ENCODE results near the gene TUBB1. TPM values are rescaled to one million over a fixed set of nuclear protein-coding genes. Genes with fewer than 3 reads are reported as not detected.
"Not testable (repeated sequence)": the region's sequence is repeated elsewhere in the genome, so short reads cannot be mapped to it uniquely, and the experiment has no call there.

The TUBB1 gene
- total RNA-seq, 1 donor from 2014 or later, result not detected

DNA sequence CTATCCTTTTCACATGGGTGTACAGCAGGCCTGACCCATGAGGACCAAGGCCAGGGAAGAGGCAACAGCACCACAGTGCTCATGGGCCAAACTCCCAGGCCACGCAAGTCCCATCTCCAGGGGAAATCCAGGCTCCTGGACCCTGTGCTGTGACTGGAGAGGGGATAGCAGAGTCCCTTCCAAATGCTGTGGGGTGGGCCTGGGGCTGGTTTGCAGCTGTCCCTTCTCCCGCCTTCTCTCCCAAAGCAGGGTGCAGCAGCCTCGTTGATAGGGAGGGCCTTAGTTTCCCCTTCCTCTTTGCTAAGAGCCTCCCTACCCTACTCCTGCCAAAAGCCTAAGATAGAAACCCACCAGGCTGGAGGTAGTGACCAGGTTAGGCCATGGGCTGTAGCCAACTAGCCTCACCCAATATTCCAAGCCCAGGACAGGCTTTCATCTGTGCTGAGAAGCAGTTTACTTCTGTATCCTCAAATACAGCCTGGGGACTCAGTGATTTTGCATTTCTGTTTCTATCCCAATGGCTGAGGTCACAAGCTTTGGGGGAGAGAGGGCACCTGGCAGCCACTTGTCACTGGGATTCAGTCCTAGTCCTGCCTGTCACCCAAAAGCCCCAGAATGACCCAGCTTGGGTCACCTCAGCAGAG lies 13.6 kb upstream of the TUBB1 start:
- no peak for DNase-seq (ENCODE audit: low spot score)

DNA sequence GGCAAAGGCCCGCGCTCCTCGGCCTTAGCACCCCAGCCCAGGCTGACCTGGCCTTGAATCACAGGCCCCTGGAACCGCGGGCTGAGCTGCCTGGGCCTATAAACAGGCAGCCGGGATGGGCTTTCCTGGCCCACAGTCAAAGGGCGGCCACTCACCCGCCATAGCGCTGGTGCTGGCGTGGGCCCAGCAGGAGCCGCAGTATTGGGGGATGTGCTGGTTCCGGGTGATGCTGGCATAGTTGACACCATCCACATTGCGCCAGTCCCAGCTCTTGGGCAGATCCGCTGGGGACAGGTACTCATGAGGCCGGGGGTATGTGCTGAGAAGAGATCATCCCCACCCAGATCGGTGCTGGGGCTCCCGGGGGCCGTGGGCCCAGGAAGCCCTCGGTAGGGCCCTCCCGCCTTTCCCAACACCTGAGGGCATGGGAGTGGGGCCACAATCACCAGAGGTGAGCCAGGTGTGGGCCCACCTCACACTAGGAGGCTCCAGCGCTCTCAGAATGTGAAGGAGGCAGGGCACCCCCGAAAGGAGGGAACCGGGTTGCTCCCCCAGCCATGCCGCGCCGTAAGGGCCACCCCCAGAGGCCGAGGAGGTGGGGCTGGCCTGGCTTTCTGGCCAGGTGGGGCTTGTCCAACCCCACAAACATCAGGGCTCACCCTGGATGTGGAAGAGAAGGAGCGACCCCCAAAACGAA lies 12.9 kb upstream of the TUBB1 start:
- no peak for DNase-seq (ENCODE audit: low spot score)

DNA sequence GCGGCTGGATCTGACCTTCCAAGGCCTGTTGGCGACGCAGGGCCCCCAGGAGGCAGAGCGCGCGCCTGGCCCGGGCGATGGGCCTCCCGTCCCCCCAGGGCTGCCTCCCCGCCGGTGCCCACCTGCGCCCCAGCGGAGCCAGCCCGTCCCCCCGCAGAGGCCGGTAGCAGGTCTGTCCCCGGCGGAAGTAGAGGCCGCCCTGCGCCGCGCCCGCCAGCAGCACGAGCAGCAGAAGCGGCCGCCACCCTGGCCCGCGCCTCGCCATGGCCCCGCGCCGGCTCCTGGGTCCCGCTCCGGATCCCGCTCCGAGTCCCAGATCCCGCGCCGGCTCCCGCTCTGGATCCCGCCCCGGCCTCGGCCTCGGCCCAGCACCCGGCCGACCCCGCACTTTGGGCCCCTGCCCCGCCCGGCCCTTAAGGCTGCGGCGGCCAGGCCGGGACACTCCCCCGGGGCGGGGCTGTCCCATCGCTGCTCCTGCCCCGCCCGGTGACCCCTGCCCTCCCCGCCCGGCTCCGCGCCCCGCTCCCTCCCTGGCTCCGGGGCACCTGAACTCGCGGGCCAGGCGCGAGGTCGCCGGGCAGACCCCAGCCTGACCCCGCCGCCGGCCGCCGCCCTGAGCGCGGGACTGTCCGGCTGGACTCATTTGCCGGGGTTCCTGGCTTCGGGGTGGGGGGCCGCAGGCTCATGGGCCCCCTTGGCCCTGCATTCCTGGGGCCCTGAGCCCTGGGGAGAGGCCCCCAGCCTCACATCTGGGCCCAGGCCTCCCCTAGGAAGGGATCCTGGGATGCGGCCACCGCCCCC lies 12.2 kb upstream of the TUBB1 start, which contains the start of gene CTSZ:
Gene CTSZ (minus strand): TSS at position 391 of the 801 bp plus-strand sequence. CDS start 126 bp downstream, at position 265.
- no peak for DNase-seq (ENCODE audit: low spot score)

DNA sequence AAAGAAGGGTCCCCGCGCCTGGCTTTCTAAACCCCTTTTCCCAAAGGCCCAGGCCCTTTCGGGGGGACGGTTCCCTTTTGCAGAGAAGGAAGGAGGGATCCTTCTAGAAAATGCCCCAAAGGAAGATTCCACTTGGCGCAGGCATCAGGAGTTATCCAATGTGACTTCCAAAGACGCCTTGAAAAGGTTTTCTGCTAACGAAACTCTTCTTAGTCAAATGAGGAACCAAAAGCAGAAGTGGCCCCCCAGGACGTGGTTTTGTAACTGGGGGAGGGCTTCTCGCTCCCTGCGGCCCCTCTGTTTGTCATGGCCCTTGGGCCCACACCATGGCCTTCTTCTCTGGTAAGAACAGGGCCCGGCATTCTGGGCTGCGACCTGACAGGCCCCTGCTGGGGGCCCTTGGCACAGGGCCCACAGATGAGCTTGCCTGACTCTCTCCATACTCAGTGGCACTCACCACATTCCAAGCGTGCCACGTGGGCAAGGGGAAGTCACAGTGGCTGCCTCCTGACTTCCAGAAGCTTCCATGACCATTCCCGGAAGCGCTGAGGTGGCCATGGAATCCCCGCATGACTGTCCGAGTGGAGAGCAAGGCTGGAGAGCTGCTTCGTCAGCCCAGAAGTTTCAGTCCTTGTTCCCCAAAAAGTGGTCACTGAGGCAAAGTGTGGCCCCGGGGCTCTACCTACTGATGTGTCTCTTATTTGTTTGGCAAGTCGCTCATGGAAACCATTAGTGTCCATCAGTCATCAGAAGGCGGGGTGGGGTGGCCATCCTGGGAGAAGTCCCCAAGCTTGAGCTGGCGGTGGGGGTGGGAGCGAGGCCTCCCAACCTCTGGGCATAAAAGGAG lies 11.3 kb upstream of the TUBB1 start:
- no peak for DNase-seq (ENCODE audit: low spot score)

DNA sequence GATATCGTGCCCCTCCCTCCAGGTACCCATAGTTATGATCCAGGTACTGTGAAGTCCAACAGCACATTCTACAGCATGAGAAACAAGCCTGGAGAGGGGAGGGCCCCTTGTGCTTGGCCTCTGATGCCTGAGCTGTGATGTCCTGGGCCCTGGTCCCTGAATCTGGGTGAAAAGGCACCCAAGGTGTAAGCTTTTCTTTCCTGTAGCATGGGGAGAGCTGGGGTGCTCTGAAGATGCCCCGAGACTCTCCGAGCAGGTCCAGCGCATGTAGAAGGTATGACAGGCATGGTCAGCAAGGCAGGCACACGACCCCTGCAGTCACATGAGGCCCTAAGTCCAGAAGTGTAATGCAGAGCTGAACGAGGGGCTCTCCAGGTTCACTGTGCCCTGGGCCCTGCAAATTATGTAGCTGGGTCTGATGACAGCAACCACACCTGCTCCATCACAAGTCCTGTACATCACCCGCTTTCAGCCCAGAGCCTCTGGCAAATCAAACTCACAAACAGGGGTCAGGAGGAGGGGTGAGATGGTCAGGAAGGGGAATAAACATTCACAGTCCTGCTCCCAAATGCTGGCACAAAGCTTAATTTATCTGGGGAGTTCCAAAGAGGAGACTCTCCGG lies 10.4 kb upstream of the TUBB1 start:
- peak; percentile 33 for DNase-seq (ENCODE audit: low spot score)

DNA sequence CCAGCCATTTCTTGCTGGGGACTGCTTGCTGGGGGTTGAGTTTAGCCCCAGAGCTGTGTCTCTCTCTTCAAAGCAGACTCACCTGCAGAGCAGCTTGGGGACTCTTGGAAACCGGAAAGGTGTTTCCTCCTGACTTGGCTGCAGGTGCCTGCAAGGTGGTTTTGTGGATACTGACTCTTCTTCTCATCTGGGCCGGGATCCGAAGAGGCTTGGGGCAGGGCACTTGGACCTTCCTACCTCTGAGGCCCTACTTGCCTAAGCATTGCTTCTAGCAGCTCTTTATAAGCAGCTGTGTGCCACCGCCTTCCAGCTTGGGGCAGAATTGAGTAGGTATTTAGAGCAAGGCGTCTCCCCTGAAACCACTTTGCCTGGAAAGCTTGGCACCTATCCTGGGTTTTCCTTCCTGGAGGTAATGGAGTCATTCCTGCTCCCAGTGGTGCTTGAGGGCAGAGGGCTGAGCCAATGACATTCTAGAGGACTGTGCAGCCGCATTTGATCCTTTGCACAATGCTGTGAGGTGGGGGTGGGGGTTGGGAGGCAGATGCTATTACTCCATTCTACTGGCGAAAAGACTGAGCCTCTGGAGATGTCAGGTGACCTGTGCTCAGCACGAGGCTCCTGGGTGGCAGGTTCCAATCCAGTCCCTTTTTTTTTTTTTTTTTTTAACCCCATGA lies 8.8 kb upstream of the TUBB1 start:
- DNase-seq (ENCODE audit: low spot score), result peak; percentile 38

DNA sequence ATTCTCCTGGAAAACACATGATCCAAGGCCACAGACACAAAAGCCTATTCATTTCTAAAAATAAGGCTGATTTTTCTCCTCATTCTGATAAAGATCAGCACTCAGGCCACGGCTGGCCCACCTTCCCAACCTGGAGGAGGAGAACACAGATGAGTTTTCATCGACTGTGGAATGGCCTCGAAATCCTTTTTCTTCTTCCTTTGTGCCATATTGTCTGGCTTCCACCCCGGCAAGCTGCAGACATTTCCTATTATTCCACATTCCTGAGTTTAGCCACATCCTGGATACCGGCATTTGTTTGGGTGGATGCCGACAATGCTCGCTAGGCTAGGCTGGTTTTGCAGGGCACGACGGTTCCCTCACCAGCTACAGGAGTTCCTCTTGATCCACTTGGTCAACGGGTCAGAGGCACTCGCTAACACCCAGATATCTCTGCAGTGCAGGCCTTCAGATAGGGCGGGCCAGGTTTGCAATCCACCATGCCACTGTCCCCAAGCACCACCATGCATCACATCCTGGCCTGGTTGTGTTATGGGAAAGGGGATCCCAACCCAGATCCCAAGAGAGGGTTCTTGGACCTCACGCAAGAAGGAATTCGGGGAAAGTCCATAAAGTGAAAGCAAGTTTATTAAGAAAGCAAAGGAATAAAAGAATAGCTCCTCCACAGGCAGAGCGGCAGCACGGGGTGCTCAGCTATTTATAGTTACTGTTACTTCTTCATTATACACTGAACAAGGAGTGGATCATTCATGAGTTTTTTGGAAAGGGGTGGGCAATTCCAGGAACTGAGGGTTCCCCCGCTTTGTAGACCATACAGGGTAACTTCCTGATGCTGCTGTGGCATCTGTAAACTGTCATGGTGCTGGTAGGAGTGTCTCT lies 8.0 kb upstream of the TUBB1 start:
- DNase-seq (ENCODE audit: low spot score), result peak; percentile 62

DNA sequence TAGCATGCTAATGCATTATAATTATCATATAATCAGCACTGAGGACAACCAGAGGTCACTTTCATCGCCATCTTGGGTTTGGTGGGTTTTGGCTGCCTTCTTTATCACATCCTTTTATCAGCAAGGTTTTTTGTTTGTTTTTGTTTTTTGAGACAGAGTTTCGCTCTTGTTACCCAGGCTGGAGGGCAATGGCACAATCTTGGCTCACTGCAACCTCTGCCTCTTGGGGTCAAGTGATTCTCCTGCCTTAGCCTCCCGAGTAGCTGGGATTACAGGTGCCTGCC lies 7.4 kb upstream of the TUBB1 start:
- DNase-seq (ENCODE audit: low spot score), result not testable (repeated sequence)

DNA sequence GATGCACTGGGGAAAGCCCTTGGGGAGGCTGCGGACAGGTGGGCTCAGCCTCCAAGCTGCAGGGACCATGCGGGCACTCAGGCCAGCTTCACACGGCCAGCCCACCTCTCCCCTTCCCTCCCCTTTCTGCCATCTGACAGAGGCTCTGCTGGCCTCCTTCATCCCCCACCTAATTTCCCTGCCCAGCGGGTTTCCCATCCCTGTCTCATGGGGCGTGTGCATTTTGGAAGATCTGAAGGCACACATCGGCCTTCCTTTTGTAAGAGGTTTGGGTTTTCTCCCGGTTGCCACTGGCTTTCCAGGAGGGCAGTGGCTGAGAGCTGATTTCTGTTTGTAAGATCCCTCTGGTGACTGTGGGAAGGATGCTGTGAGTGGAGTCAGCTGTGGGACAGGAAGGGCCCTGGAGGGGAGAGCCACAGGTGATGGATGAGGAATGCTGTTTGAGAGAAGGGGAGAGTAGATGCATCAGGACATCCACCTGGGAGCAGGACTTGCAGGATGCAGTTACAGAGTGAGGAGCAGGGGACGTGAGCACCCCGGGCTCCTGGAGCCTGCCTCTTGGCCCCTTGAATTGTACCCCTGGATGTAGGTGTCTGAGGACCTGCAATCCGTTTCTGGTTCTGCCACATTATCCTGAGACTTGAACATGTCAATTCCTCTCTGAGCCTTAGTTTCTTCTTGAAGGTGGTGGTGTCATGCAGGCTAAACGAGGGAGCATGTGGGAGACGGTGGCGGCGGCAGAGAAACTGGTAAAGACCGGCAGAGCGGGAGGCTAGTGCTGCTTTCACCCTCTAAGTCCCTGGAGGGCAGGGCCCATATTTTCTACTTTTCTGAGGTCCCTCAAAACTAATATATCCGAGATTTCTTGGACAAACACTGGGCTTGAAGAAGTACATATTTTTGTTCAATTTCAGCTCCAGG lies 5.9 kb upstream of the TUBB1 start:
- peak; percentile 38 for DNase-seq (ENCODE audit: low spot score)

DNA sequence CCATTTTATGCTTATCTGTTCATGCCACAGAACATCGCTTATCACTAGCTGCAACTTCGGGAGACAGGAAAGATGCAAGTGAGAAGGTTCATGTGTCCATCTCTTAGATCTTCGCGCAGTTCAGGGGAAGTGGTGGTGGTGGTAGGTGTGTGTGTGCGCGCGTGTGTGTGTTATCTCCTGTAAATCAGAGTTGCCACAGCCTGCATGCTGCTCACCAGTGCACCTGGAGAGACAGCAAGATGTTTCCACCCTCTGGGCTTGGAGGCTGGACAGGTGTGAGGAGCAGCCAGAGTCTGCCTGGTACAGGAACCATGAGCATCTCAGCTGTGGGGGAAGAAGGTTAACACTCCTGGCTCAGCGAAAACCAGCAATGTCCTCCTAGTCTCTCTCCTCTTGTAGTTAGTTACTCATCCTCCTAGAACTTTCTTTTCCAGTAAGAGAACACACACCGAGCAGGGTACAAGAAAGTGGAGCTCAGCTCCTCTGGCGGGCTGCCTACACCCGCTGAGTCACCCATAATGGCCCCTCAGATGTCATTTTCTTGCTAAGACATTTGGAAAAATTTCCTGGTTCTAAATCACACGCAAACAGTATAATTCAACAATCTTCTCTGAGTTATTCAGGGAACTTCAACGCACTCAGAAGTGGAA lies 5.1 kb upstream of the TUBB1 start:
- DNase-seq (ENCODE audit: low spot score), result peak; percentile 43

DNA sequence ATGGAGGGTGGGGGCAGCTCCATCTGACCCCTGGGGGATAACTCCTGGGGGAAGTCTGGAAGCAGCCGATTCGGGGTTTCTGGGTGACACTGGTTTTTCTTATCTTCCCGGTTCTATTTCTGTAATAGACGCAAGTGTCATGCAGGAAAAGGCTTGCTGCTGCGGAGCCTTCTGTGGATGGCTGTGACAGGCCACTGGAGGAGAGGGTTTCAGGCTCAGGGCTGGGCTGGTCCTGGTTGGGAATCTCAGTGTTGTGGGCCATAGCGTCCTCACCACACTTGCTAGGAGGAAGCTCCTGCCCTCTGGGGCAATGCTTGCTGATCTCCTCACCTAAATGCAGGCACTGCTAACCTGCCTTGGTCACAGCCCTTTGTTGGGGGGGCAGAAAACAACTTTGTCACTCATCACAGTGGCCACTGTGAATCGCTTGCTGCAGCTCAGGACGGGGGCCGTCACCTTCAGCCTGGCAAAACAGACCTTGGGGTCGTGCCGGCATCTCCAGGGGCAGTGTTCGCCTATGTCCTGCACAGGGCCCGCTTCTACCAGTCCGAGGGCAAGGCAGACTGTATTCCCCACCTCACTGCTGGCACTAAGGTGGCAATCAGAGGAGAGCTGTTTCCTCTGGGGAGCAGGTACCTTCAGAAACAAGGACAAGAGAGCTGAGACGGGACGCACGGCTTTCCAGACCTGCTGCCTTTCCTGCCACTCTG lies 4.4 kb upstream of the TUBB1 start:
- DNase-seq (ENCODE audit: low spot score), result peak; percentile 38

DNA sequence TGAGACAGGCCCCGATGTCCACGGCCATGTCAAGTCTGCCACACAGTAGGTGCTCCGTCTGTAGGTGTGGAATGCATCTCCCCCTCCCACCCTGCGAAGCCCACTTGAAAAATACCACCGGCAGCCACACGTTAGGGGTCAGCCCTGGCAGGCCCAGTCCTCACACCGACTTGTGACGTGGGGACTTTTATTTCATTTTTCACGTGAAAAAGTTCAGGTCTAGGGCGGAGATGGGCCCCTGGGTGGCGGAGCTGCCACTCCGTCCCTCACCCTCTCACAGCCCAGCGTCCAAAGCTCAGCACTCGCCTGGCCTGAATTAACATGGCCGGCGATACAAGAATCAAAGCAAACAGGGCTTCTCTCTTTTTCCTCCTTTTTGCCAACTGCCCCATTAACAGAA lies 3.8 kb upstream of the TUBB1 start:
- DNase-seq (ENCODE audit: low spot score), result peak; percentile 34

DNA sequence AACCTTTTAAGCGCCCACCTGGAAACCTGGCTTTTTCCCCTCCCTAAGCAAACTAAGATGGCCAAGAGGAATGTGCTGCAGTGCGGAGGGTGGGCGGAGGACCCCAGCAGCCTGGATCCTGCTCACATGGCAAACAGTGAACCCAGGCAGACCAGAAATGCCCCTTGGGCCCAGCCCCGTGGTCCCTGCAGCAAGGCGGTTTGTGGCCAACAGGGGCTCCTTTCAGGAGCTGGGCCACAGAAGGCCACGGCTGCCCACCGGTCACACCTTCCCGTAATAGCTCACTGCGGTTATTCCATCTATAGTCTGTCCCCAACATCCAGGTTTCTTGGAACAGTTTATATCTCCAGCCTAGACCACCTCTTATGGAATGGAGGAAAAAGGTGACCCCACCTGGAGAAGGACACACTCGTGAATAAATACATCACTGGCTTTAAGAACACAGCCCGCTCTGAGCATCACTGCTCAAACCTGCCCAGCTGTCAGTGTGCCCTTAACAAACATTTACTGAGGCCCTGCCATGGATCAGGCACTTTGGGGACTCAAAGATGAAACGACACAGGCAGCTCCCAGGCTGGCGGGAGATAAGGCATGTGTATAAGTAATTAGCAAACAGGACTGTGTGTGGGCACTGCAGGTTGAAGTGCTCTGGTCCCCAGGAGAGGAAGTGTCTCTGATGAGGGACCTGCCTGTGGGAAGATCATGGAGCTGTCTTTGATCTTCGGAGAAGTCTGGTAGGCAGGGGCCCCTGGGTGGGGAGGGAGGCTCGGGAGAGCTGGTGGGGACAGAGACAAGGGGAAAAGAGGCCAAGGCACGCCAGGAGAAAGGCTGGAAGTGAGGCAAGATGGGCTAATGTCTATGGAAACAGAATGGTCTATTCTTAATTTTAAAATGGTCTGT lies 3.2 kb upstream of the TUBB1 start:
- DNase-seq (ENCODE audit: low spot score), result peak; percentile 33

DNA sequence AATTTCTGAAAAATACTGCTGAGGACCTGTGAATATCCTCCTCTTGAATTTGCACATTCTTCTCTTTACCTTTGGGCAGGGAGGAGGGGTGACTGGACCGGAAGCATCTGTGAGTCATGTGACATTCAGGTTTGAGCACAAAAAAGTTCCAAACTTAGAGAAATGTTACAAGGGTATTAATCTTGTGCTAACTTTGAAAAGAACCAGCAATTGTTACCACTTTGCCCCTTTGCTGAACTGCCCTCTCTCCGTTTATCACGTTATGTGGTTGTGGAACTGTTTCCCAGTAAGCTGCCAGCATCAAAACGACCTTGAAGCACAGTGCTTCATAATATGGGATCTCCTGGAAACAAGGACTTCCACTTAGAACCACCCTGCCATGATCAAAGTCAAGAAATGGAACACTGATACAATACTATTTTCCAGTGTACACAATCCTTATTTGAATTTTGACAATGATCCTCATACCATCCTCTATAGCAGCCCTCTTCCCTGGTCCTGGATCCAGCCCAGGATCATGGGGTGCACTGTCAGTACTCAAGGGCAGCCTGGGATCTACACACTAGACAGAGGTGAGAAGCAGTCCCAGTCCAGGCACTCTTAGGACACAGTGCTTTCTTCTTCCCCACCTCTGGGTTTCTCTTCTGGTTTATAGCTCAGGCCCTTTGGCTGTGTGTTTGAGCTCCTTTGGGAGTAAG lies 2.3 kb upstream of the TUBB1 start:
- DNase-seq (ENCODE audit: low spot score), result peak; percentile 39

DNA sequence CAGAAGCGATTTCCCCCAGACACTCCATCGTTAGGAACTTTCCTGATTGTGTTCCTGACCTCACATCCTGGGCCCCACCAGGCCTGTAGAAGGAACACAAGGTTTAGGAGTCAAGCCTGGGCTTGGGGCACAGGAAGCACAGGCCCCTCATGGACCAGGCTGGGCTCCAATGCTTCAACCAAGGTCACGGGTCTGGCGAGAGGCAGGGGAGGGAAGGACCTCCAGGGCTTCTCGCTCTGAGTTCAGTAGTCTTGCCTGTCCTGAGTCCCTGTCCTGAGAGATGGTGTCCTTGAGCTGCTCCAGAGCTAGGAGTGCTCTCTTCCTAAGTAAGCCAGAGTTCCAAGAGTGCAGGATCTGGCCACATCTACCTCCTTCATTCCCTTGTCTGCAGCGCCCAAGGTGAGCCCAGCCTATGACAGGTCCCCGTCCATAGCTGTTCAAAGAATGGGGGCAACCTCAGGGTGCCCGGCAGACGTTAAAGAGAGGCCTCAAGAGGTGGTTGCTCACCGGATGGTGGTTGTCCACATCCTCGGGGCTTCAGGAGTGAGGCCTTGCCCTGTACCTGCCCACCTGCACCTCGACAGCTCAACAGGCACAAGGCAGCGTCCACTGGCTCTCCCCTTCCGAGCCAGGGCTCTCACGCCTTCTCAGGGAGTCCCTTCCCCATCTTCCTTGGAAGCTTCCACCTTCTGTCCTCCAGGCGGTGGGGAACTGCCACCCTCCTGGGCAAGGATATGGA lies 1.6 kb upstream of the TUBB1 start:
- DNase-seq (ENCODE audit: low spot score), result peak; percentile 35

All from ureter (tissue), 1 donor.